Ishikawa (cell line): ENCODE data around the gene PDE4D.

ENCODE experiments used
- CEBPB ChIP-seq: IDR thresholded peaks from 2 replicates; pipeline ENCODE4 v1.6.1; 2012
- CREB1 ChIP-seq: IDR thresholded peaks from 2 replicates; pipeline ENCODE4 v1.6.1; 2012; ENCODE audit warnings: low read depth
- EP300 ChIP-seq: IDR thresholded peaks from 2 replicates; pipeline ENCODE4 v1.6.1; 2012; ENCODE audit warnings: borderline replicate concordance
- TAF1 ChIP-seq: IDR thresholded peaks from 2 replicates; pipeline ENCODE4 v1.6.1; 2012; ENCODE audit warnings: low read depth, mild to moderate bottlenecking
- TEAD4 ChIP-seq: IDR thresholded peaks from 2 replicates; pipeline ENCODE4 v1.6.1; 2012
- YY1 ChIP-seq: IDR thresholded peaks from 2 replicates; pipeline ENCODE4 v1.6.1; 2012; ENCODE audit warnings: low read depth
- TF ChIP-seq, protein P1 (sequence below): IDR thresholded peaks from 2 replicates; pipeline ENCODE4 v1.6.1; 2012; ENCODE audit warnings: low read depth, mild to moderate bottlenecking

GRCh38 chr5:59021837-59022514, 871.5 kb downstream of the PDE4D start:
- TF ChIP-seq EP300, result no peak
- TF ChIP-seq YY1, result no peak
- TF ChIP-seq CEBPB, result no peak
- no peak for TF ChIP-seq TAF1
- no peak for TF ChIP-seq CREB1
- TF ChIP-seq, protein P1, sequence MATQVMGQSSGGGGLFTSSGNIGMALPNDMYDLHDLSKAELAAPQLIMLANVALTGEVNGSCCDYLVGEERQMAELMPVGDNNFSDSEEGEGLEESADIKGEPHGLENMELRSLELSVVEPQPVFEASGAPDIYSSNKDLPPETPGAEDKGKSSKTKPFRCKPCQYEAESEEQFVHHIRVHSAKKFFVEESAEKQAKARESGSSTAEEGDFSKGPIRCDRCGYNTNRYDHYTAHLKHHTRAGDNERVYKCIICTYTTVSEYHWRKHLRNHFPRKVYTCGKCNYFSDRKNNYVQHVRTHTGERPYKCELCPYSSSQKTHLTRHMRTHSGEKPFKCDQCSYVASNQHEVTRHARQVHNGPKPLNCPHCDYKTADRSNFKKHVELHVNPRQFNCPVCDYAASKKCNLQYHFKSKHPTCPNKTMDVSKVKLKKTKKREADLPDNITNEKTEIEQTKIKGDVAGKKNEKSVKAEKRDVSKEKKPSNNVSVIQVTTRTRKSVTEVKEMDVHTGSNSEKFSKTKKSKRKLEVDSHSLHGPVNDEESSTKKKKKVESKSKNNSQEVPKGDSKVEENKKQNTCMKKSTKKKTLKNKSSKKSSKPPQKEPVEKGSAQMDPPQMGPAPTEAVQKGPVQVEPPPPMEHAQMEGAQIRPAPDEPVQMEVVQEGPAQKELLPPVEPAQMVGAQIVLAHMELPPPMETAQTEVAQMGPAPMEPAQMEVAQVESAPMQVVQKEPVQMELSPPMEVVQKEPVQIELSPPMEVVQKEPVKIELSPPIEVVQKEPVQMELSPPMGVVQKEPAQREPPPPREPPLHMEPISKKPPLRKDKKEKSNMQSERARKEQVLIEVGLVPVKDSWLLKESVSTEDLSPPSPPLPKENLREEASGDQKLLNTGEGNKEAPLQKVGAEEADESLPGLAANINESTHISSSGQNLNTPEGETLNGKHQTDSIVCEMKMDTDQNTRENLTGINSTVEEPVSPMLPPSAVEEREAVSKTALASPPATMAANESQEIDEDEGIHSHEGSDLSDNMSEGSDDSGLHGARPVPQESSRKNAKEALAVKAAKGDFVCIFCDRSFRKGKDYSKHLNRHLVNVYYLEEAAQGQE, result no peak
- no peak for TF ChIP-seq TEAD4
